NOMO-1 (cell line): ENCODE data around the gene SYT6.

Experiments
- DNase-seq, 2 experiments: peaks; one replicate each; lab custom pipeline; 2025; ENCODE audit not compliant: unreplicated experiment in 2 of 2; lab: John Stamatoyannopoulos, UW

Gene SYT6, protein sequence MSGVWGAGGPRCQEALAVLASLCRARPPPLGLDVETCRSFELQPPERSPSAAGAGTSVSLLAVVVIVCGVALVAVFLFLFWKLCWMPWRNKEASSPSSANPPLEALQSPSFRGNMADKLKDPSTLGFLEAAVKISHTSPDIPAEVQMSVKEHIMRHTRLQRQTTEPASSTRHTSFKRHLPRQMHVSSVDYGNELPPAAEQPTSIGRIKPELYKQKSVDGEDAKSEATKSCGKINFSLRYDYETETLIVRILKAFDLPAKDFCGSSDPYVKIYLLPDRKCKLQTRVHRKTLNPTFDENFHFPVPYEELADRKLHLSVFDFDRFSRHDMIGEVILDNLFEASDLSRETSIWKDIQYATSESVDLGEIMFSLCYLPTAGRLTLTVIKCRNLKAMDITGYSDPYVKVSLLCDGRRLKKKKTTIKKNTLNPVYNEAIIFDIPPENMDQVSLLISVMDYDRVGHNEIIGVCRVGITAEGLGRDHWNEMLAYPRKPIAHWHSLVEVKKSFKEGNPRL

DNA sequence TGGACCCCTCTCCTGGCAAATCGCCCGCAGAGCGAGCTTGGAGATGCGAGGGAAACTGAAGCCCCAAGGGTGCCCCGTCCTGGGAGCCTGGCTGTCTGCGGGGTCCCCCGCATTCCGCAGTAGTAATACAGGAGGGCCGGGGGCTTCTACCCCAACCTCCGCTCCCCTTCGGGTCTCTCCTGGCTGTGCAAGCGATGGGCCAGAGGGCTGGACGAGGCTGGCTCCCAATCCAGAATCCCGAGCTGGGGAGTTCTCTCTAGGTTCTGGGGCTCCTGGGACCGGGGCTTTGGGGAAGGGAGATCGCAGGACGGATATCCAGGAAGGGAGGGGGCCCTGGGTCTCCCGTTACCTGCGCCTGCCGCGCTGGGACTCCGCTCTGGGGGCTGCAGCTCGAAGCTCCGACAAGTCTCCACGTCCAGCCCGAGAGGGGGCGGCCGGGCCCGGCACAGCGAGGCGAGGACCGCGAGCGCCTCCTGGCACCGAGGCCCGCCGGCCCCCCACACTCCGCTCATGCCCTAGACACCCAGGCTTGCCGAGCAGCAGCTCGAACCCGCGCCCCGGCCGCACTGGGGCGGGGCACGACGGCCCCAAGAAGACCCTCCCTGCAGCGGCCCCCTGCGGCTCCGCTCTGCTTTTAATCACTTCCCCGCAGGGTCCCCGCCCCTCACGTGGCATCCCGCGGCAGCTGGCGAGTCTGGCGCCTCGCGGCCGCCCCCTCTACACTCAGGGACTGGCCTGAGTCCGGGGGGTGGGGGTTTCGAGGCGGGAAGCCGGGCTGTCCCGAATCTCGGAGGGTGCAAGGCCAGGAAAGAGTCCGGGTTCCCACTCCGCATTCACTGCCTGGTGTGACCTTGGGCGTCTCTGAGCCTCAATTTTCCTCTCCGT, at the start of gene SYT6:
TSS of gene SYT6 (minus strand) at position 609 of the 885 bp plus-strand sequence. CDS start at position 512, 97 bp downstream.
- no peak for DNase-seq

DNA sequence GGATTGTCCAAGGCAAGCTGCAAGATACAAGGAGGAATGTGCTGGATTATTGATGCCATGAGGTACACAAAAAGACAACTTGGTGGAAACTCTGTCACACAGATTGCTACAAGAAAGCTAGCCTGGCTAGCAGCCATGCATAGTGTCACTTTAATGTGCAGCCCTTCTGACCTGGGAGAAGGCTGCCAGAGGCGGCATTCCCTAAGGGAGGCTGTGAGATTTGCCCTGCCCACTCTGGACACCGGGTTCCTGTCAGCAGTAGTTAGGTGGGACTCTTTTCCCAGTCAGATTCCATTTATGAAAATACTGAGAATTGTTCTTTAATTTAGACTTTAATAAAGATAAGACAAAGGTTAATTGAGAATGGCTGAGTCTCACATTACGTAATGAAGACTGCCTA, 47.8 kb upstream of the SYT6 start:
- DNase-seq: no peak

GRCh38 chr1:114199017-114199594, 45.4 kb upstream of the SYT6 start:
- no peak for DNase-seq

DNA sequence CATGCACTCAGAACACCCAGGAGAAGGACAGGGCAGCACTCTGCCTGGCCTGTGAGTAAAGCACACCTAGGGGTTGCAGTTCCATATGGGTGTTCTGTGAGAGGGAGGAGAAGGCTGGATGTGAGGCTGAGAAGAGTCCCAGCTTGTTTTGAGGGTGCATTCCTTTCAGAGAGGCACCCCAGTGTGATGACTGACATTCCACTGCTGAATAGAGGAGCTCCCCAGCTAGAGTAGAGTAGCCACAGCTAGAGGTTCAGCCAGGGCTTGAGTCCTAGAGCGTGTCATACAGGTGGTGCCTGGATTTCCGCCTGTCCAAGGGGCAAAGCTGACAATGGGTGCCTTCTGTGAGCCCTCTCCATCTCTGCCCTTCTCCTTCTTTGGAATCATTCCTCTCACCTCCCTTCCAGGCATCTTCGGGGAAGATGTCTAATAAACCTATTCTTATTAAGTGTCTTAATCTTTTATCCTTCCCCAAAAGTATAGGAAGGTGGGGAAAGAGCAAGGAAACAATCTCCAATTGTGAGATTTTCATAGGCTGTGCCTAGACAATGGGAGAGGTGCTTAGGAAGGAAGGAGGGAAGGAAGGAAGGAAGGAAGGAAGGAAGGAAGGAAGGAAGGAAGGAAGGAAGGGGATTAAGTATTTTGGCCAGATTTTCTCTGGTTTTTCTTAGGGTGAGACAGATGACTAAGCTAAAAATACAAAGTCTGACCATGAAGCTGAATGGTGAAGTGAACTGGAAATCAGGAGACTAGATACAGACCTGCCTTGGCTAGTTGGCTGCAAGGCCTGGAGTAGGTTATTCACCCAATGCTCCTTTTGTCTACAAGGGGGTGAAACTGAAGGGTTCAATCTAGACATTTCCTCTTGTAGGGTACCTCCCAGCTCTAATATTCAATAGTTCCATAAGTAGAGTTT, 43.6 kb upstream of the SYT6 start:
- no peak for DNase-seq

DNA sequence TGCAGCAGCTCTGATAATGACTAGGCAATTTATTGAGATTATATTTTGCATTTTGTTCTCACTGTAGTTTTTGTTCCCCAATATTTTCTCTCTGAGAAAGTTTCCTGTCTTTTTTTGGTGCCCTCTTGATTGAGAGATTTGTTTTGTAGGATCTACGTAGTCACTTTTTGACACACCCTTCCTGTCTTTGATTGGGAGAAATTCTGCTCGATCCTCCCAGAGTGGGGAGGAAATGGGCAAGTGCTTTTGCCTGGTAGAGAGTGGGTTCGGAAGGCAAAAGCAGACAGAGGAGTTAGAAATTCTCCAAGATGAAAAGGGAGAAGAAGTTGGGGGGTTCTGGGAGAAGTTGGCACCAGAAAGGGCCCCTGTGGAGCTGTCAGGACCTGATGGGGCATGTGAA, 42.1 kb upstream of the SYT6 start:
- no peak for DNase-seq

GRCh38 chr1:114192328-114192727, 38.7 kb upstream of the SYT6 start:
- DNase-seq: no peak

DNA sequence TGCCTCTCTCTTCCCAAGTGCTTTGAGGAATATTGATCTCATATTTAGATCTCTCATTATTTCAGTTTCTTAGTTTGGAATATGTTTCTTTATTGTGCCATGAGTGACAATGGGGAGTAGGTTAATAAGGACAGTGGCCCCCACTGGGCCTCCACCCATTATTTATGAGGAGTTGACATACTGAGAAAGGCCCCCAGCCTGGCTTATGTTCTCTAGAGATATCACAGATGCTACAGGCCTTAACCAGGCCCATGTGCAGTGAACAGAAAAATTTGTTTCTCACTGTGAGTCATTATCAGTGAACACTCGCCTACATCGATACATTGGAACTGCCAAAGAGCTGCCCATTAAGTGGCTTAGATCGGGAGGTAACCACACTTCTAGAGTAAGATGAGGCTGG, 35.7 kb upstream of the SYT6 start:
- DNase-seq: no peak

DNA sequence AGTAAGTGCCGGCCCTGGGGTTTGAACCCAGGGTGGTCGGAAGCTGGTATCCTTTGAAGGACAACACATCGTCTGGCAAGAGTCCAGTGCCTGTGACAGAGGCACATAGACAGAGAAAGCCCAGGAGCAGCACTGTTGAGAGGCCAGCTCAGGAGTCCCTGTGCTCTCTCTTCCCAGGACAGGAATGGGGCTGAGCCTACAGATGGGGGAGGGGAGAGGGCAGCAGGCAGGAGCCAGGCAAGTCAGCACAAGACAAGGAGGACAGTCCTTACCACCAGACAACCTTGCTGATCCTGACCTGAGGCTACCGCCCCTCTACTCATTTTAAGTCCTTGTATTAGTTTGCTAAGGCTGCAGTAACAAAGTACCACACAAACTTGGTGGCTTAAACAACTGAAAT, 27.7 kb upstream of the SYT6 start:
- DNase-seq: no peak

GRCh38 chr1:114180742-114181141, 27.1 kb upstream of the SYT6 start:
- no peak for DNase-seq

- no peak for DNase-seq
Measured at GRCh38 chr1:114178936-114179335, 25.3 kb upstream of the SYT6 start.

DNA sequence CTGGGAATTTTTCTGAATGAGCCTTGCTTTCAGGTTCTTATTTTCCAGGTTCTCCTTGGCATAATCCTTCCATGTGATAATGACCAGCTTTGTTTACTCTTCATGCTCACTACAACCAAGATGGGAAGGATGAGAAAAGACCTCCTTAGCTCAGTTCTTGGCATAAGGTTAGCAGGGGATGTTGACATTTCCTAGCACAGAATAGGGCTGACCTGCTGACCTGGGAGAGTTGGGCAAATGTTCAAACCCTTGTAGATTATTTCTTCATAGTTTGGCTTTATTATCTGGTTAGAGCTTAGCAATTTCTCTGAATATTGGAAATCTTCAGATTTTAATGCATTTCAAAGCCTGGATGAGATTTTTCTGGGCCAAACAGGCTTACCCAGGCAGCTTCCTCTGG, 23.6 kb upstream of the SYT6 start:
- DNase-seq: no peak

- DNase-seq: no peak
Measured at GRCh38 chr1:114176366-114176765, 22.7 kb upstream of the SYT6 start.

- no peak for DNase-seq
Measured at GRCh38 chr1:114173680-114174079, 20.0 kb upstream of the SYT6 start.

DNA sequence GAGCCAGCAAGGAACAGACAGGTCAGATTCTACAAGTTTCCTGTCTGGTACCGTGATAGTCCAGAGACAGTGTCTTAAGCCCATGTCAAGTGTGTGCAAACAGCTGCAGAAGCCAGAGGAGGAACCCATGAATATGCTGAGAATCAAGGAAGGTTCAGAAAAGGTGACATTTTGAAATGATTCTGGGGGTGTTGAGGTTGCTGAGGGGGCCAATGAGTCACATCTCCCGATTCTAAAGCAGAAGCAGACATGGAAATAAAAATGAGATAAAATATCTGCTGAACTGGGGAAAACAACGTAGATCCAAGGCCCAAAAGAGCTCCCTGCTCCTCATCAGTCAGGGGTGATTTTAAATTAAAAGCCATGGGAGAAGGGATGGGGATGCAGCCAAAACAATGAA, 15.8 kb upstream of the SYT6 start:
- DNase-seq: no peak

- DNase-seq: peak; percentile 43 to 73
Measured at GRCh38 chr1:114167226-114167625, 13.6 kb upstream of the SYT6 start.

DNA sequence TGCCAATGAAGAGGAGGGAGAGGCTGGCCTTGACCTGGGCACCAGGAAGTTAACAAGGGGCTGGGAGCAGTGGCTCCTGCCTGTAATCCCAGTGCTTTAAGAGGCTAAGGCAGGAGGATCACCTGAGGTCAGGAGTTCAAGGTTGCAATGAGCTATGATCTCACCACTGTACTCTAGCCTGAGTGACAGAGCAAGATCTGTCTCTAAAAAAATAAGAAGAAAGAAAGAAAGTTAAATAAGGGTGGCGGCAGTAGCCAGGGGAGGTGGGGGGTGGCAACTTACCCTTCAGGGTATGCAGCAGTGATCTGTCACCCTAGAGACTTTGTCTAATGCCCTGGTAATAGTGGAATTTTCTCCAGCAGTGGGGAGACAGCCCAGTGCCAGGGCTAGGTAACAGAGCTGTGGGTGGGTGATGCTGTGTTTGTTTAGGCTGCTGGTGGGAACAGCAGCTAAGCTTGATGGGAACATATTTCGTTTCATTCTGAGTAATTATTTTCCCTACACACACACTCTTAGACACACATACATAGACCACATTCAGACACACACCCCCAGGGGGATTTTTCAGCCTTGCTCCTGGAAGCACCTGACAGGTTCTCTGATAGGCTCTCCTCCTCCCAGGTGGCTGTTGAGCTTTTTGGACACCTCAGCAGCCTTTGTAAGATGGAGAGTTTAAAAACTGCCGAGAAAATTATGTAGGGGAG, 11.3 kb upstream of the SYT6 start:
- DNase-seq: no peak

GRCh38 chr1:114159941-114160340, 6.3 kb upstream of the SYT6 start:
- DNase-seq: no peak

DNA sequence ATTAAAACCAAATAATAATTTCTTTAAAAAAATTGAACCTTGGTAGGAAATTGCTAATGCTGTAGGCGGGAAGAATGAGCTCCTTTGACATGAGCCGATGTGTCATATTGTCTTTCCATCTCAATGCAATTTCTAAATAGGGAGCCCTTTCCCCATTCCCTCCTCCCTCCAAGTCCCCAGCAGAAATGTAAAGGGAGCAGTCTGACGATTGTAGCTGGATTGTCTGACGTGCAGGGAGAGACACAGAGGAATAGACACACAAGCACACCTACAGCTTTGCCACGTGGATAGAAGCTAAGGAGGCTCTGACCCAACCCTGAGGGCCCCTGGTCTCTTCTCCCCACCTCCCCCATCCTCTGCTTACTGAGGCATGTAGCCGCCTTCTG, 3.6 kb upstream of the SYT6 start:
- no peak for DNase-seq

DNA sequence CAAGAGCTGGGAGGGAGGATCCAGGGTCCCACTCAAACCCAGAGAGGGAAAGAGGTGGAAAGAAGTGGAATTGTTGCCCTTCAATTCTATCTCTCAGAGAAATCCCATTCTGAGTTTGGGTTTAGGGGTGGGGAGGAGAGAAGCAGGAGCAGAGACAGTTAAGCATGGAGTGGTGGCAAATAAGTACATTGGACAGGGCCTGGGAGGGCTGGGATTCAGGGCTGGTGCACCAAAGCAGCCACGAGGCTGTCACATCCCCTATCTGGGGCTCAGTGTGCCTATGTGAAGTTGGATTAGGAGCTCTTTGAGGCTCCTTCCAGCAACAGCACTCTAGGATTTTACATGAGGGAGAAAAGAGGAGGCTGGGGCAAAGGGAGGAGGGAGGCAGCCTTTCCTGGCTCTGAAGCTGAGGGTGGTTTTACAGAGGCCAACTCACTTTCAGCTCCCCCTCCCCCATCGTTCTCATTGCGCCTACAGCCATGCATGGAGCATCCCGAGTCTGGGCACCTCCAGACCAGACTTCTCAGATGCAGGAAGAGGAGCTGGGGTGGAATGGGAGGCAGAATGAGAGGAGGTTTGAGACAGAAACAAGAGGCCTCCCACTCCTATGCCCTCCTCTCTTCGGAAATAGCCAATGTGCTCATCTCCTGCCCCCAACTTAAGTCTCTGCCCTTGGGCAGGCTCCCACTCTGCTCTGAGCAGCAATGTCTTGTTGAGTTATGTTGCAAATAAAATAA, 3.0 kb upstream of the SYT6 start:
- no peak for DNase-seq
